SKM-1 treated with dmso at 0.1 percent for 144 hours (cell line): ENCODE data around the gene COQ5.

Experiments
- DNase-seq: peaks from one replicate; lab custom pipeline; 2025; ENCODE audit not compliant: unreplicated experiment; lab: John Stamatoyannopoulos, UW

Gene COQ5

DNA sequence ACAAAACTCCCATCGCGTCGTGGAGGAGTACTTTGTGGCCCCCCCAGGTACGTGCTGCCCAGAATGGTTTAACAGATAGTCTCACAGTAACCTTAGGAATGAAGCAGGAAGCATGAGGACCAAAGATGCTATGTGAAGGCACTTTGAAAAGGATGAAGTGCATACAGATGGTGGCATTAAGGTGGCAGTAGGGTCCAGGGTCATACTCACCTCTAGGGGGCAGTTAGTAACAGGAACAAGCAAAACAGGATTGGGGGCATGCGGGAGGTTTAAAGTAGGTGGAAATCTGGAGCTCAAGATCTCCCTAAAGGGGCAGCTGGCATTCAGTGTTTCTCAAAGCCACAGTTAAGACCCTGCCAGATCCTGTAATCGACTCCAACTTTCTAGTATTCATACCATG, 71.8 kb downstream of the COQ5 start:
- no peak for DNase-seq

DNA sequence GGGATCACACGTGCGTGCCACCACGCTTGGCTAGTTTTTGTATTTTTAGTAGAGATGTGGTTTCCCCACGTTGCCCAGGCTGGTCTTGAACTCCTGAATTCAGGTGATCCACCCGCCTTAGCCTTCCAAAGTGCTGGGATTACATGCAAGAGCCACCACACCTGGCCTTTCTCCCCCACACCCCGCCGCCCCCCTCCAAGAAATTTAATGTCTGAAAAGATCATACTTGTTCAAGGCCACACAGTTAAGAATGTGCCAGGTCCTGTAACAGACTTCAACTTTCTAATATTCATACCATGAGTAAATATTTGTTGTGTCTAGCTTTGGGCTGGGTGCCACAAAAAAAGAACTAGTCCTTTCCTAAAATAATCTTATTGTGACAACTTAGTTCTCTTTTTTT, 73.7 kb downstream of the COQ5 start:
- no peak for DNase-seq

DNA sequence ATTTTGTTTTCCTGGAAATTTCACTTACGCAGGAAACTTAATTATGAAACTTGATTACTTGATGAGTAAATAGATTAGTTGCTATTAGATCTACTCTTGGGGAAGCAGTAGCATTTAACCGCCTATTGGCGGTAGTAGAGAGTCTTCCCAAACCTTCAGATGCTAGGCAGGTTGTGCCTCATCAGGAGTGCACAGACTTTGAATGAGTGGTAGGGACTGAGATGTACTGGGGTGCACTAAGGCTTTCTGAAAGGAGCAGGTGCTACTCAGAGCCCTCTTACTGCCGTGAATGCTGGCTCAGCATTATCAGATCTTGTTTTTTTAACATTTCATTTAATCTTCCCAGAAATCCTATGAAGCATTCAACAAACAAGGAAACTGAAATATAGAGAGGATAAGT, 75.0 kb downstream of the COQ5 start:
- DNase-seq, result no peak
